Lower leg skin (tissue), 4 donors: Measurements from ENCODE around the gene CCDC175. TPM values are rescaled to one million over a fixed set of nuclear protein-coding genes. Genes with fewer than 3 reads are reported as not detected.

Experiments used
- DNase-seq, 2 donors: peaks; one replicate each; pipeline ENCODE4 v3.0.0-alpha.2; 2019; ENCODE audit warnings: low spot score in 2 of 2
- H3K4me3 ChIP-seq: fragments of 200-600 bp; sonication (generic); 2 replicates; pipeline ENCODE4 v1.5.1; 2017; ENCODE audit warnings: mild to moderate bottlenecking, low read depth; ENCODE audit not compliant: poor library complexity, severe bottlenecking
- POLR2A ChIP-seq, 2 donors: fragments of 450-650 bp; IDR thresholded peaks; one replicate each; pipeline ENCODE4 v1.6.1; 2016 to 2017; ENCODE audit warnings: antibody characterized with exemption in 2 of 2, mild to moderate bottlenecking in 1 of 2, moderate library complexity in 1 of 2
- WGBS, 2 donors: methylation state at CpG; one replicate each; pipeline ENCODE4 v1.1.5; 2018; 5-methylcytosine and 5-hydroxymethylcytosine counted together
- intact Hi-C: fragments of 100-400 bp; cut with DNase I; formaldehyde crosslinking; loops from one replicate; pipeline ENCODE4 v1.15.0; 2023; ENCODE audit warnings: low total_unique reads
- total RNA-seq, 4 donors: library from RNA; depleted of rRNA; stranded (reverse); fragments of >200 nt; gene quantifications; one replicate each; pipeline ENCODE4 v1.1.0, GENCODE V29; 2016
- TF ChIP-seq, protein P1 (sequence below), 3 donors: fragments of 450-650 bp; IDR thresholded peaks; one replicate each; pipeline ENCODE4 v1.5.1; 2016; ENCODE audit warnings: antibody characterized with exemption in 3 of 3, mild to moderate bottlenecking in 3 of 3, moderate library complexity in 2 of 3

Gene CCDC175
- total RNA-seq, 4 donors from 2014 or later, result not detected

DNA sequence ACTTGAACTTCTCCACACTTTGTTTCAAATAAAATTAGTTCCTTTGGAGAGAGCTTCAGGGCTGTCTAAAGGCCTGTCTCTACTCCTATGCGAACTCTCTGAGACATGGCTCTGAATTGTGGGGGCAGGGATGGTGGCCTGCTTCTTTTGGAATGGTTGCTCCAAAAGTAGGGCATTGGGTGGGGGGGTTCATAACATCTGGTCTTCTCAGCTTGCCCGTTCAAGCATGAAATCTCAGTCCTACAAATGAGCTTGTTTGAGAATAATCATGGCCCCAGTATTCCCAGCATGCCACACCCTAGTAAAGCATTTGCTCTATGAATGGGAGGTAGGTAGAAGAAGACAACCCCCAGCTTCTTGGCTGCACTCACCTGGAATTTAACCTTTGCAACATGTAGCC is 118.1 kb downstream of the CCDC175 start:
- 90 to 95% methylated on average over 2 of the region's 2 CpGs for WGBS, 2 donors
- intact Hi-C loops, result no loop called here
- no peak for TF ChIP-seq POLR2A (IDR thresholded peaks at IDR 0.05)
- TF ChIP-seq, protein P1, sequence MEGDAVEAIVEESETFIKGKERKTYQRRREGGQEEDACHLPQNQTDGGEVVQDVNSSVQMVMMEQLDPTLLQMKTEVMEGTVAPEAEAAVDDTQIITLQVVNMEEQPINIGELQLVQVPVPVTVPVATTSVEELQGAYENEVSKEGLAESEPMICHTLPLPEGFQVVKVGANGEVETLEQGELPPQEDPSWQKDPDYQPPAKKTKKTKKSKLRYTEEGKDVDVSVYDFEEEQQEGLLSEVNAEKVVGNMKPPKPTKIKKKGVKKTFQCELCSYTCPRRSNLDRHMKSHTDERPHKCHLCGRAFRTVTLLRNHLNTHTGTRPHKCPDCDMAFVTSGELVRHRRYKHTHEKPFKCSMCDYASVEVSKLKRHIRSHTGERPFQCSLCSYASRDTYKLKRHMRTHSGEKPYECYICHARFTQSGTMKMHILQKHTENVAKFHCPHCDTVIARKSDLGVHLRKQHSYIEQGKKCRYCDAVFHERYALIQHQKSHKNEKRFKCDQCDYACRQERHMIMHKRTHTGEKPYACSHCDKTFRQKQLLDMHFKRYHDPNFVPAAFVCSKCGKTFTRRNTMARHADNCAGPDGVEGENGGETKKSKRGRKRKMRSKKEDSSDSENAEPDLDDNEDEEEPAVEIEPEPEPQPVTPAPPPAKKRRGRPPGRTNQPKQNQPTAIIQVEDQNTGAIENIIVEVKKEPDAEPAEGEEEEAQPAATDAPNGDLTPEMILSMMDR (IDR thresholded peaks at IDR 0.05), result no peak
- DNase-seq, result no peak
- H3K4me3 ChIP-seq, result no peak overlapping the region

DNA sequence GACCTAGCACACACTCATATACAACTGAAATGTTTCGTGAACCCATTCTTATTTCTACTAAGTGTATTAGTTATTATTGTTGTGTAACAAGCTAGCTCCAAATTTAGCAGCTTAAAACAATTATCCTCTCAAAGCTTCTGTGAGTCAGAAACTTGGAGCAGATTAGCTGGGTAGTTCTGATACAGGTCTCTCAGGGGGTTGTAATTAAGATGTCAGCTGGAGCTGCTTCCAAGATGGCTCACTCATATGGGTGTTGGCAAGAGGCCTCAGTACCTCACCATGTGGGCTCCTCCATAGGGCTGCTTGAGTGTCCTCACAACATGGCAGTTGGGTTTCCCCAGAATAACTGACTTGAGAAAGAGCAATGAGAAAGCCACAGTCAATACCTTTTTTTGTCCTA is 121.2 kb downstream of the CCDC175 start:
- 93 to 98% methylated on average over 1 of the region's 1 CpG for WGBS, 2 donors
- TF ChIP-seq POLR2A (IDR thresholded peaks at IDR 0.05), result no peak
- TF ChIP-seq, protein P1 (IDR thresholded peaks at IDR 0.05), result no peak
- H3K4me3 ChIP-seq, result no peak overlapping the region
- intact Hi-C loops, result no loop called here
- DNase-seq, result no peak

Other genes starting within 250 kb of the CCDC175 start
- gene GPR135, start 111.4 kb downstream of the CCDC175 start, total RNA-seq, result 1 to 10 TPM; 1.4 to 3.5 (median 2.2) TPM
- gene L3HYPDH, start 92.4 kb downstream of the CCDC175 start, total RNA-seq, result 10 to 100 TPM in 3 of 4 donors, 1 to 10 TPM in 1; 7.1 to 28.1 (median 16.8) TPM
- gene JKAMP, start 92.3 kb downstream of the CCDC175 start, total RNA-seq, result 10 to 100 TPM; 37.0 to 62.5 (median 47.6) TPM